ENCODE data around the gene ARHGAP24.
"Not testable (repeated sequence)": the region's sequence is repeated elsewhere in the genome, so short reads cannot be mapped to it uniquely, and the experiment has no call there.

DNA sequence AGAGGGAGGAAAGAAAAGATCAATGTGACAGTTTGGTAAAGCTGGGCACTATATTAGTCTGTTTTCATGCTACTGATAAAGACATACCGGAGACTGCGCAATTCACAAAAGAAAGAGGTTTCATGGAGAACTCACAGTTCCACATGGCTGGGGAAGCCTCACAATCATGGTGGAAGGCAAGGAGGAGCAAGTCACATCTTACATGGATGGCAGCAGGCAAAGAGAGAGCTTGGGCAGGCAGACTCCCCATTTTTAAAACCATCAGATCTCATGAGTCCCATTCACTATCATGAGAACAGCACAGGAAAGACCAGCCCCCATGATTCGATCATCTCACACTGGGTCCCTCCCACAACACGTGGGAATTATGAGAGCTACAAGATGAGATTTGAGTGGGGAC is 490.1 kb downstream of the ARHGAP24 start:
- TF ChIP-seq, protein P1, sequence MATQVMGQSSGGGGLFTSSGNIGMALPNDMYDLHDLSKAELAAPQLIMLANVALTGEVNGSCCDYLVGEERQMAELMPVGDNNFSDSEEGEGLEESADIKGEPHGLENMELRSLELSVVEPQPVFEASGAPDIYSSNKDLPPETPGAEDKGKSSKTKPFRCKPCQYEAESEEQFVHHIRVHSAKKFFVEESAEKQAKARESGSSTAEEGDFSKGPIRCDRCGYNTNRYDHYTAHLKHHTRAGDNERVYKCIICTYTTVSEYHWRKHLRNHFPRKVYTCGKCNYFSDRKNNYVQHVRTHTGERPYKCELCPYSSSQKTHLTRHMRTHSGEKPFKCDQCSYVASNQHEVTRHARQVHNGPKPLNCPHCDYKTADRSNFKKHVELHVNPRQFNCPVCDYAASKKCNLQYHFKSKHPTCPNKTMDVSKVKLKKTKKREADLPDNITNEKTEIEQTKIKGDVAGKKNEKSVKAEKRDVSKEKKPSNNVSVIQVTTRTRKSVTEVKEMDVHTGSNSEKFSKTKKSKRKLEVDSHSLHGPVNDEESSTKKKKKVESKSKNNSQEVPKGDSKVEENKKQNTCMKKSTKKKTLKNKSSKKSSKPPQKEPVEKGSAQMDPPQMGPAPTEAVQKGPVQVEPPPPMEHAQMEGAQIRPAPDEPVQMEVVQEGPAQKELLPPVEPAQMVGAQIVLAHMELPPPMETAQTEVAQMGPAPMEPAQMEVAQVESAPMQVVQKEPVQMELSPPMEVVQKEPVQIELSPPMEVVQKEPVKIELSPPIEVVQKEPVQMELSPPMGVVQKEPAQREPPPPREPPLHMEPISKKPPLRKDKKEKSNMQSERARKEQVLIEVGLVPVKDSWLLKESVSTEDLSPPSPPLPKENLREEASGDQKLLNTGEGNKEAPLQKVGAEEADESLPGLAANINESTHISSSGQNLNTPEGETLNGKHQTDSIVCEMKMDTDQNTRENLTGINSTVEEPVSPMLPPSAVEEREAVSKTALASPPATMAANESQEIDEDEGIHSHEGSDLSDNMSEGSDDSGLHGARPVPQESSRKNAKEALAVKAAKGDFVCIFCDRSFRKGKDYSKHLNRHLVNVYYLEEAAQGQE (IDR thresholded peaks at IDR 0.05; ENCODE audit: insufficient read depth in 1 of 2, low read depth in 2 of 2, low read length in 1 of 2): not testable (repeated sequence)
- not testable (repeated sequence) for TF ChIP-seq CTCF (IDR thresholded peaks at IDR 0.05); POLR2AphosphoS5 (IDR thresholded peaks at IDR 0.05; ENCODE audit: low read depth, low read length); TCF7L2 (IDR thresholded peaks at IDR 0.05; ENCODE audit: low read depth, low read length)
